Measurements from ENCODE around the gene ADIPOR1.

ADIPOR1 gene

DNA sequence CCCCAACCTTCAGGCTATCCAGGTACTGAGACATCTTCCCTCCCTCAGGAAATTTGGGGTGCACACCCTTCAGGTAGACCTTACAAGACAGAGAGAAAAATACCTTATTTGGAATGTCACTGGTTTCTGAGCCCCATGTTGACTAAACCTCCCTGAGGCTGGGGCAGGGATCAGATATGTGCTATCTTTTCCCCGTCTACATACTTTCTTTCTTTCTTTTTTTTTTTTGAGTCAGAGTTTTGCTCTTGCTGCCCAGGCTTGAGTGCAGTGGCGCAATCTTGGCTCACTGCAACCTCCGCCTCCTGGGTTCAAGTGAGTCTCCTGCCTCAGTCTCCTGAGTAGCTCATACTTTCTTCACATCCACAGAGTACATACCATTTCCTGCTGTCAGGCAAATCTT, 7.3 kb upstream of the ADIPOR1 start:
- no peak overlapping the region for H3K18ac ChIP-seq (ENCODE audit: low read length)
- no peak overlapping the region for H3K4me2 ChIP-seq (ENCODE audit: insufficient read depth, low read length, poor library complexity, severe bottlenecking)
- H3K9me3 ChIP-seq (replicated peaks in 1 of 2; ENCODE audit: control insufficient read depth in 2 of 2, insufficient read depth in 1 of 2, low read depth in 1 of 2, low read length in 2 of 2), result no peaks in the 10 kb centered on the region
- no peak overlapping the region for H3K27ac ChIP-seq (replicated peaks; ENCODE audit: low read length)
- WGBS, 2 donors (ENCODE audit: extremely low coverage in 2 of 2, insufficient read length in 2 of 2, insufficient replicate concordance in 1 of 2), result no CpG with 5 or more reads among the region's 3 CpGs
- no peak overlapping the region for H2BK5ac ChIP-seq (ENCODE audit: low read length)
- H3K4me1 ChIP-seq (ENCODE audit: control insufficient read depth in 2 of 2, insufficient read depth in 1 of 2, low read depth in 1 of 2, low read length in 2 of 2), result peaks cover 7 to 8% of the 10 kb centered on the region in 2 donors
- no peak for DNase-seq (ENCODE audit: low spot score)
- H3K9ac ChIP-seq (ENCODE audit: low read depth, low read length, poor library complexity), result no peak overlapping the region
- H3K23ac ChIP-seq (ENCODE audit: low read depth, low read length, poor library complexity), result no peak overlapping the region
- no peak overlapping the region for H2BK12ac ChIP-seq (ENCODE audit: low read length)
- H3K79me1 ChIP-seq (ENCODE audit: low read depth, low read length), result peaks cover 5% of the 10 kb centered on the region
- peaks cover 8 to 9% of the 10 kb centered on the region in 2 donors for H3K36me3 ChIP-seq (replicated peaks in 1 of 2; ENCODE audit: control insufficient read depth in 2 of 2, insufficient read depth in 2 of 2, low read length in 2 of 2)
- H3K27me3 ChIP-seq (ENCODE audit: control insufficient read depth in 3 of 3, insufficient read depth in 3 of 3, low read depth in 1 of 3, low read length in 3 of 3), result no peaks in the 10 kb centered on the region
- no peak overlapping the region for H4K91ac ChIP-seq (ENCODE audit: low read depth, low read length, poor library complexity)
- no peak overlapping the region for H2AK5ac ChIP-seq (ENCODE audit: low read depth, low read length)
- H2AFZ ChIP-seq (ENCODE audit: low read length), result no peak overlapping the region
- H2BK15ac ChIP-seq (ENCODE audit: low read length), result no peak overlapping the region
- no peak overlapping the region for H2BK120ac ChIP-seq (ENCODE audit: low read depth, low read length)
- H3K4ac ChIP-seq (ENCODE audit: low read length), result no peak overlapping the region
- no peak overlapping the region for H3K4me3 ChIP-seq (ENCODE audit: low read length in 2 of 2)
- H3K14ac ChIP-seq (ENCODE audit: low read length), result no peak overlapping the region
- H4K8ac ChIP-seq (ENCODE audit: low read depth, low read length), result no peak overlapping the region

DNA sequence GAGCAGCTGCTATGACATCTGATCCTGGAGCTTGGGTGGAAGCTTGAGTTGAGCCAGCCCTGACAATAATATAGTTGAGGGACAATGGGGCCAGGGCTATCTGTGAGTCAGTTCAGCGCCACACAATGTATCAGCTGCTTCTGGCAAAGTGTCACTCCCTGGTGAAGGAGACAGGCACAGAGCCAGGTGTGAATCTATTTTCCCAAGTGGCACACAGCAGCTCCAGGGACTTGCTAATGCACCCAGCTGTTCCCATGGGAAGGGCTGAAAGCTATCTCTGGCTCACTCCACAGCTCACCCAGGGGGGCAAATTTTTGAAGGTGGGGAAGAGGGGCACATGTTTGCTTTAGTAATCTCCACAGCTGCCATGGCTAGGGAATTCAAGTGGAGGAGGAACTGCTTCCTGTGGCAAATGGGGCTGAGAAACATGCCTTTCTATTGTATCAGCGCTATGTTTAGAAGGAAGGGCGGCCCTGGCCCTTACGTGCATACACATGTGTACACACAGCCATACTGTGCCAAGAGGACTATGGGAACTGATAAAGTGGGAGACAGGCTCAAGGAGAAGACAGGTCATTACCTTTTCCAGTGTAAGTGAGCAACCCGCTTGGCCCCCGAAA, 6.8 kb upstream of the ADIPOR1 start:
- Histone ChIP-seq H3K4me1 (ENCODE audit: control insufficient read depth in 2 of 2, insufficient read depth in 1 of 2, low read depth in 1 of 2, low read length in 2 of 2) (peaks cover 7 to 8% of the 10 kb centered on the region in 2 donors), H3K9ac (ENCODE audit: low read depth, low read length, poor library complexity) (no peak overlapping the region), H3K79me1 (ENCODE audit: low read depth, low read length) (peaks cover 5% of the 10 kb centered on the region), H2BK120ac (ENCODE audit: low read depth, low read length) (no peak overlapping the region), H3K36me3 (replicated peaks in 1 of 2; ENCODE audit: control insufficient read depth in 2 of 2, insufficient read depth in 2 of 2, low read length in 2 of 2) (peaks cover 8 to 9% of the 10 kb centered on the region in 2 donors), H3K4me2 (ENCODE audit: insufficient read depth, low read length, poor library complexity, severe bottlenecking) (no peak overlapping the region), H3K4me3 (ENCODE audit: low read length in 2 of 2) (no peak overlapping the region), H3K27ac (replicated peaks; ENCODE audit: low read length) (no peak overlapping the region), H4K91ac (ENCODE audit: low read depth, low read length, poor library complexity) (no peak overlapping the region), H3K9me3 (replicated peaks in 1 of 2; ENCODE audit: control insufficient read depth in 2 of 2, insufficient read depth in 1 of 2, low read depth in 1 of 2, low read length in 2 of 2) (no peaks in the 10 kb centered on the region), H3K27me3 (ENCODE audit: control insufficient read depth in 3 of 3, insufficient read depth in 3 of 3, low read depth in 1 of 3, low read length in 3 of 3) (no peaks in the 10 kb centered on the region), H3K18ac (ENCODE audit: low read length) (no peak overlapping the region), H3K23ac (ENCODE audit: low read depth, low read length, poor library complexity) (no peak overlapping the region), H2AK5ac (ENCODE audit: low read depth, low read length) (no peak overlapping the region), H3K14ac (ENCODE audit: low read length) (no peak overlapping the region), H3K4ac (ENCODE audit: low read length) (no peak overlapping the region), H2BK15ac (ENCODE audit: low read length) (no peak overlapping the region), H2AFZ (ENCODE audit: low read length) (no peak overlapping the region), H2BK5ac (ENCODE audit: low read length) (no peak overlapping the region), H2BK12ac (ENCODE audit: low read length) (no peak overlapping the region), H4K8ac (ENCODE audit: low read depth, low read length) (no peak overlapping the region)
- no CpG with 5 or more reads among the region's 6 CpGs for WGBS, 2 donors (ENCODE audit: extremely low coverage in 2 of 2, insufficient read length in 2 of 2, insufficient replicate concordance in 1 of 2)
- DNase-seq (ENCODE audit: low spot score), result no peak

DNA sequence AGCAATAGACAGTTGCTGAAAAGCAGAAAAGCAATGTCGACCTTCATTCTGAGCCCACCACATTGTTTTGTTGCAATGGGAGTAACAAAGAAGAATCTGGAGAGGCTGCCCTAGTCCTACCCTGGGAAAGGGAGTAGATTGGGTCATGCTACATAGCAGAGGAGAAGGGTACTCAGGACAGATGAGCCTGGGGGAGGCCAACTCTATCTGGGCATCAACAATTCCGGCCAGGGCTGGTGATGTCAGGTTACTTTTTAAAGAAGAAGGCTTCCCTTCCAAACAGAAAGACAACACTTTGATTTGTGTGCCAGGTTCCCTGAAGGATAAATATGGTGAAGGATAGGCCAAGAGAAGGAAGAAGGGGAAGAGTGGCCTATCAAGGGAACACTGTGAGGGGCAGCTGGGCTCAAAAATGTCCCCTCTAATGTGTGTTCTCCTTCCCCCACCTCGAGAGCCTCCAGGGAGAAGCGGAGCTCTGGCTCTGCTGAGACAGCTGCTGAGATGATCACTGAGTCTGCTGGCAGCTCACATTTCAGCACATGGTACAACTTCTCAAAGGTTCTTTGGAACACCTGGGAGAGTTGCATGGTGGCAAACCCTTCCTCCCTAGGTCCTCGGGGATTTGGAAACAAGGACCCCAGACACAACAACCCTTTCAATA, 3.2 kb upstream of the ADIPOR1 start:
- no peak overlapping the region for H3K9ac ChIP-seq (ENCODE audit: low read depth, low read length, poor library complexity)
- H3K18ac ChIP-seq (ENCODE audit: low read length), result no peak overlapping the region
- no peak overlapping the region for H3K4me2 ChIP-seq (ENCODE audit: insufficient read depth, low read length, poor library complexity, severe bottlenecking)
- H2AK5ac ChIP-seq (ENCODE audit: low read depth, low read length), result no peak overlapping the region
- no peak overlapping the region for H3K14ac ChIP-seq (ENCODE audit: low read length)
- H3K79me1 ChIP-seq (ENCODE audit: low read depth, low read length), result peaks cover 8% of the 10 kb centered on the region
- no peak overlapping the region for H4K8ac ChIP-seq (ENCODE audit: low read depth, low read length)
- no peaks in the 10 kb centered on the region for H3K9me3 ChIP-seq (replicated peaks in 1 of 2; ENCODE audit: control insufficient read depth in 2 of 2, insufficient read depth in 1 of 2, low read depth in 1 of 2, low read length in 2 of 2)
- no peak overlapping the region for H2BK120ac ChIP-seq (ENCODE audit: low read depth, low read length)
- H3K27ac ChIP-seq (replicated peaks; ENCODE audit: low read length), result no peak overlapping the region
- WGBS, 2 donors (ENCODE audit: extremely low coverage in 2 of 2, insufficient read length in 2 of 2, insufficient replicate concordance in 1 of 2), result no CpG with 5 or more reads among the region's 5 CpGs
- no peak overlapping the region for H2BK12ac ChIP-seq (ENCODE audit: low read length)
- H2BK15ac ChIP-seq (ENCODE audit: low read length), result no peak overlapping the region
- no peak overlapping the region for H3K4me3 ChIP-seq (ENCODE audit: low read length in 2 of 2)
- DNase-seq (ENCODE audit: low spot score), result no peak
- H2AFZ ChIP-seq (ENCODE audit: low read length), result no peak overlapping the region
- H3K36me3 ChIP-seq (replicated peaks in 1 of 2; ENCODE audit: control insufficient read depth in 2 of 2, insufficient read depth in 2 of 2, low read length in 2 of 2), result peaks cover 8 to 10% of the 10 kb centered on the region in 2 donors
- no peak overlapping the region for H2BK5ac ChIP-seq (ENCODE audit: low read length)
- no peak overlapping the region for H4K91ac ChIP-seq (ENCODE audit: low read depth, low read length, poor library complexity)
- no peak overlapping the region for H3K23ac ChIP-seq (ENCODE audit: low read depth, low read length, poor library complexity)
- no peak overlapping the region for H3K4ac ChIP-seq (ENCODE audit: low read length)
- peaks cover 6 to 7% of the 10 kb centered on the region in 2 donors for H3K4me1 ChIP-seq (ENCODE audit: control insufficient read depth in 2 of 2, insufficient read depth in 1 of 2, low read depth in 1 of 2, low read length in 2 of 2)
- H3K27me3 ChIP-seq (ENCODE audit: control insufficient read depth in 3 of 3, insufficient read depth in 3 of 3, low read depth in 1 of 3, low read length in 3 of 3), result no peaks in the 10 kb centered on the region

DNA sequence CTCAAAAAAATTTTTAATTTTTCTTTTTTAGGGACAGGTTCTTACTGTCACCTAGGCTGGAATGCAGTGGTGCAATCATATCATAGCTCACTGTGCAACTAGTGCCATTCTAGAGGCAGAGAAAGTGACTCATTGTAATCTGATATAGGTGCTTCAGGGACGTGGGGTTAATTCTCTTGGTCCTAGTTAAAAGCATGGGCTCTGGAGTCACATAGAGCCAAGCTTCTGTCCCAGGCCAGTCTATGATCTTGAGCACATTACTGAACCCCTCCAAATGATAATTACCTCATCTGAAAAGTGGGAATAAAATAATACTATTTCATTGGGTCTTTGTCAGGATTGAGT, 1.1 kb upstream of the ADIPOR1 start:
- H2BK15ac ChIP-seq (ENCODE audit: low read length), result no peak overlapping the region
- H2AFZ ChIP-seq (ENCODE audit: low read length), result no peak overlapping the region
- no CpG with 5 or more reads among the region's 1 CpG for WGBS, 2 donors (ENCODE audit: extremely low coverage in 2 of 2, insufficient read length in 2 of 2, insufficient replicate concordance in 1 of 2)

More for the DNA sequence above, 1.1 kb upstream of the ADIPOR1 start:
- Histone ChIP-seq H3K27ac (replicated peaks; ENCODE audit: low read length) (no peak overlapping the region), H3K9me3 (replicated peaks in 1 of 2; ENCODE audit: control insufficient read depth in 2 of 2, insufficient read depth in 1 of 2, low read depth in 1 of 2, low read length in 2 of 2) (no peaks in the 10 kb centered on the region), H3K36me3 (replicated peaks in 1 of 2; ENCODE audit: control insufficient read depth in 2 of 2, insufficient read depth in 2 of 2, low read length in 2 of 2) (peaks cover 6 to 17% of the 10 kb centered on the region in 2 donors), H3K9ac (ENCODE audit: low read depth, low read length, poor library complexity) (no peak overlapping the region), H4K91ac (ENCODE audit: low read depth, low read length, poor library complexity) (no peak overlapping the region), H2AK5ac (ENCODE audit: low read depth, low read length) (no peak overlapping the region), H3K18ac (ENCODE audit: low read length) (no peak overlapping the region), H2BK12ac (ENCODE audit: low read length) (no peak overlapping the region), H3K4me3 (ENCODE audit: low read length in 2 of 2) (no peak overlapping the region), H2BK120ac (ENCODE audit: low read depth, low read length) (no peak overlapping the region), H4K8ac (ENCODE audit: low read depth, low read length) (no peak overlapping the region), H3K23ac (ENCODE audit: low read depth, low read length, poor library complexity) (no peak overlapping the region), H3K27me3 (ENCODE audit: control insufficient read depth in 3 of 3, insufficient read depth in 3 of 3, low read depth in 1 of 3, low read length in 3 of 3) (no peaks in the 10 kb centered on the region), H3K4ac (ENCODE audit: low read length) (no peak overlapping the region), H3K4me2 (ENCODE audit: insufficient read depth, low read length, poor library complexity, severe bottlenecking) (no peak overlapping the region), H3K79me1 (ENCODE audit: low read depth, low read length) (peaks cover 5% of the 10 kb centered on the region), H3K14ac (ENCODE audit: low read length) (no peak overlapping the region), H2BK5ac (ENCODE audit: low read length) (no peak overlapping the region), H3K4me1 (ENCODE audit: control insufficient read depth in 2 of 2, insufficient read depth in 1 of 2, low read depth in 1 of 2, low read length in 2 of 2) (peaks cover 6% of the 10 kb centered on the region in 2 donors)
- DNase-seq (ENCODE audit: low spot score), result no peak
